HepG2 (cell line): ENCODE measurements around the gene OAS1. TPM values are rescaled to one million over a fixed set of nuclear protein-coding genes. Genes with fewer than 3 reads are reported as not detected.

Experiments used
- ATAC-seq: fragments of 200-7000 bp; cut with Tn5 transposase; 3 replicates; pipeline ENCODE4 v1.9.1; 2020; ENCODE audit warnings: mild to moderate bottlenecking, moderate library complexity
- BruUV-seq: library from RNA; stranded (reverse); fragments of 400-500 nt; replicated peaks from 2 replicates; lab custom pipeline; 2021; lab: Mats Ljungman, UMichigan
- CTCF ChIA-PET: fragments of 300-600 bp; formaldehyde crosslinking; extraction: SDS; loops from one replicate; lab custom pipeline; 2021; ENCODE audit warnings: low total read pairs, inconsistent platforms, low intra/inter-chr PET ratio; lab: Yijun Ruan, JAX
- POLR2A ChIA-PET: fragments of 350-600 bp; sonication (Branson Sonifier 250); formaldehyde crosslinking; loops from one replicate; lab custom pipeline; 2020; ENCODE audit warnings: antibody characterized with exemption, inconsistent platforms; lab: Yijun Ruan, JAX
- DNase-seq: peaks from one replicate; pipeline ENCODE4 v3.0.0-alpha.2; 2015; ENCODE audit warnings: low spot score
- FAIRE-seq: peaks from 3 replicates; lab custom pipeline; 2011; peaks lifted over from hg19 to GRCh38; lab: Jason Lieb, UNC
- H2AFZ ChIP-seq: one replicate; pipeline ENCODE4 v1.6.1; 2011; ENCODE audit warnings: low read length, inconsistent platforms
- H3K27ac ChIP-seq: fragments of 300-600 bp; 3 replicates; pipeline ENCODE4 v1.8.0; 2011; ENCODE audit warnings: mixed run types, mild to moderate bottlenecking, mixed read lengths, low read length, inconsistent platforms; ENCODE audit not compliant: insufficient read depth; ENCODE audit errors: extremely low read length
- H3K27me3 ChIP-seq, 2 experiments: fragments of 200-600 bp in 1 of 2; 2 replicates in 1 of 2; 3 replicates in 1 of 2; pipeline versions ENCODE4 v1.6.0 to v1.8.0; 2011; ENCODE audit warnings: low read length in 2 of 2, mild to moderate bottlenecking in 2 of 2, moderate library complexity in 2 of 2, inconsistent platforms in 1 of 2; ENCODE audit not compliant: insufficient read depth in 2 of 2, control insufficient read depth in 1 of 2
- H3K36me3 ChIP-seq, 2 experiments: fragments of 200-600 bp in 1 of 2; replicated peaks in 1 of 2; 2 replicates in 1 of 2; 3 replicates in 1 of 2; pipeline versions ENCODE4 v1.5.1 to v1.8.0; 2011; ENCODE audit warnings: low read length in 2 of 2, inconsistent platforms in 1 of 2; ENCODE audit not compliant: insufficient read depth in 2 of 2, control insufficient read depth in 1 of 2
- H3K4me1 ChIP-seq: 2 replicates; pipeline ENCODE4 v1.5.1; 2012; ENCODE audit warnings: low read length, inconsistent platforms; ENCODE audit not compliant: insufficient read depth
- H3K4me2 ChIP-seq: 2 replicates; pipeline ENCODE4 v1.6.0; 2011; ENCODE audit warnings: low read depth, low read length, inconsistent platforms
- H3K4me3 ChIP-seq, 3 experiments: fragments of 200-600 bp in 1 of 3; sonication (generic), shearing (Covaris generic) in 1 of 3; replicated peaks in 1 of 3; 2 replicates each; pipeline ENCODE4 v1.5.1; 2011 to 2016; ENCODE audit warnings: low read length in 3 of 3, inconsistent platforms in 2 of 3, low read depth in 2 of 3, mild to moderate bottlenecking in 2 of 3, control low read depth in 1 of 3, mixed read lengths in 1 of 3; ENCODE audit not compliant: insufficient read depth in 1 of 3
- H3K79me2 ChIP-seq: one replicate; pipeline ENCODE4 v1.6.1; 2011; ENCODE audit warnings: low read length, inconsistent platforms; ENCODE audit not compliant: insufficient read depth
- H3K9ac ChIP-seq: 2 replicates; pipeline ENCODE4 v1.6.0; 2011; ENCODE audit warnings: mild to moderate bottlenecking, low read depth, low read length, inconsistent platforms; ENCODE audit not compliant: insufficient read depth
- H3K9me3 ChIP-seq: 2 replicates; pipeline ENCODE4 v1.5.1; 2012; ENCODE audit warnings: mild to moderate bottlenecking, low read length
- H4K20me1 ChIP-seq: 2 replicates; pipeline ENCODE4 v1.6.0; 2011; ENCODE audit warnings: inconsistent platforms, mild to moderate bottlenecking, low read length, moderate library complexity; ENCODE audit not compliant: insufficient read depth
- ADNP ChIP-seq: sonication (generic); formaldehyde crosslinking; IDR thresholded peaks from 2 replicates; pipeline ENCODE4 v1.4.0; 2020; ENCODE audit warnings: missing genetic modification reagents
- IRF1 ChIP-seq: sonication (generic); formaldehyde crosslinking; IDR thresholded peaks from 2 replicates; pipeline ENCODE4 v1.4.0; 2020; ENCODE audit warnings: low read depth, mild to moderate bottlenecking, missing genetic modification reagents
- MNT ChIP-seq: fragments of 450-650 bp; IDR thresholded peaks from 2 replicates; pipeline ENCODE4 v1.6.1; 2016
- ZBTB38 ChIP-seq: sonication (generic); formaldehyde crosslinking; IDR thresholded peaks from 2 replicates; pipeline ENCODE4 v1.5.1; 2020; ENCODE audit warnings: mild to moderate bottlenecking, missing genetic modification reagents
- ZNF121 ChIP-seq: sonication (generic); formaldehyde crosslinking; IDR thresholded peaks from 2 replicates; pipeline ENCODE4 v1.5.0; 2020; ENCODE audit warnings: mild to moderate bottlenecking, missing genetic modification reagents
- WGBS: methylation state at CpG from one replicate; pipeline ENCODE4 v1.1.6; 2017; ENCODE audit warnings: low lambda C conversion rate; 5-methylcytosine and 5-hydroxymethylcytosine counted together
- in situ Hi-C: cut with HindIII; loops from 2 replicates; pipeline ENCODE4 v1.10.0; 2017; ENCODE audit warnings: low pct_unique_long_range_greater_than_20kb; ENCODE audit not compliant: extremely low pct_ligation_motif_present
- intact Hi-C: fragments of 100-400 bp; cut with micrococcal nuclease; formaldehyde crosslinking; loops from one replicate; pipeline ENCODE4 v1.10.0; 2022; ENCODE audit not compliant: unreplicated experiment
- polyA plus RNA-seq, 8 experiments: library from polyadenylated mRNA; depleted of rRNA in 3 of 8; stranded (reverse) in 7 of 8; unstranded in 1 of 8; fragments of >200 nt; fragmentation: Illumina TruSeq in 4 of 8; extraction: Trizol in 4 of 8; gene quantifications; 2 replicates each; pipeline versions ENCODE4 v1.2.1 to v1.2.3, GENCODE V29; 2011 to 2016; ENCODE audit warnings: low read depth in 4 of 8, missing spikeins in 1 of 8, mixed read lengths in 1 of 8; ENCODE audit not compliant: insufficient read depth in 1 of 8
- total RNA-seq, 5 experiments: library from RNA; depleted of rRNA; stranded (reverse); fragments of >200 nt; fragmentation: Illumina TruSeq; extraction: Trizol; gene quantifications; 2 replicates each; pipeline ENCODE4 v1.2.3, GENCODE V29; 2016; ENCODE audit warnings: low read depth in 1 of 5

OAS1 gene
- total and polyA plus RNA-seq, 2 of the 13 experiments (the other 11 are each of a cell fraction or from before 2014, with no cell fraction given): 6.5 to 10.6 TPM

- WGBS: 5% methylated on average over 5 of the region's 5 CpGs
- no peaks in the 10 kb centered on the region for H4K20me1 ChIP-seq
- H3K79me2 ChIP-seq: no peaks in the 10 kb centered on the region
- FAIRE-seq: no peak
- ATAC-seq: no peak
- H3K4me1 ChIP-seq: no peaks in the 10 kb centered on the region
- intact Hi-C loops (no loop called here), in situ Hi-C loops (no loop called here)
- H3K4me2 ChIP-seq: no peak overlapping the region
- H3K9ac ChIP-seq: no peak overlapping the region
- CTCF ChIA-PET: no interaction called here
- H3K36me3 ChIP-seq: no peaks in the 10 kb centered on the region
- no peak for TF ChIP-seq ADNP
- peak overlapping the region; percentile 3 for H2AFZ ChIP-seq
- no peak overlapping the region for H3K27ac ChIP-seq
- no peak for DNase-seq
- H3K9me3 ChIP-seq: no peaks in the 10 kb centered on the region
- POLR2A ChIA-PET: no interaction called here
- no TSS peak for BruUV-seq
- H3K4me3 ChIP-seq: no peak overlapping the region
- peaks cover 2 to 39% of the 10 kb centered on the region in 2 experiments; a peak in 4 of 5 replicates for H3K27me3 ChIP-seq
Measured at GRCh38 chr12:112860181-112860580, 46.6 kb upstream of the OAS1 start.

- H3K79me2 ChIP-seq: no peaks in the 10 kb centered on the region
- no peak overlapping the region for H3K4me2 ChIP-seq
- ATAC-seq: no peak
- 1% methylated on average over 6 of the region's 7 CpGs for WGBS
- H3K27ac ChIP-seq: no peak overlapping the region
- CTCF ChIA-PET: no interaction called here
- POLR2A ChIA-PET: no interaction called here
- no peaks in the 10 kb centered on the region for H3K4me1 ChIP-seq
- no peak overlapping the region for H3K9ac ChIP-seq
- in situ Hi-C loops (no loop called here), intact Hi-C loops (no loop called here)
- no peaks in the 10 kb centered on the region for H4K20me1 ChIP-seq
- H3K4me3 ChIP-seq: no peak overlapping the region
- H3K27me3 ChIP-seq: peaks cover 2 to 32% of the 10 kb centered on the region in 2 experiments; a peak in 4 of 5 replicates
- no peak for DNase-seq
- H2AFZ ChIP-seq: no peak overlapping the region
- H3K9me3 ChIP-seq: no peaks in the 10 kb centered on the region
- no peaks in the 10 kb centered on the region for H3K36me3 ChIP-seq
- FAIRE-seq: no peak
- no TSS peak for BruUV-seq
- TF ChIP-seq ZNF121: no peak
- no peak for TF ChIP-seq ZBTB38 (CRISPR knock-in tag)
- peak; percentile 70 for TF ChIP-seq MNT
- no peak for TF ChIP-seq IRF1 (CRISPR knock-in tag)
Measured at GRCh38 chr12:112861284-112861683, 45.5 kb upstream of the OAS1 start.
